ENCODE measurements around the gene TTLL11.
"Not testable (repeated sequence)": the region's sequence is repeated elsewhere in the genome, so short reads cannot be mapped to it uniquely, and the experiment has no call there.

TTLL11 gene

DNA sequence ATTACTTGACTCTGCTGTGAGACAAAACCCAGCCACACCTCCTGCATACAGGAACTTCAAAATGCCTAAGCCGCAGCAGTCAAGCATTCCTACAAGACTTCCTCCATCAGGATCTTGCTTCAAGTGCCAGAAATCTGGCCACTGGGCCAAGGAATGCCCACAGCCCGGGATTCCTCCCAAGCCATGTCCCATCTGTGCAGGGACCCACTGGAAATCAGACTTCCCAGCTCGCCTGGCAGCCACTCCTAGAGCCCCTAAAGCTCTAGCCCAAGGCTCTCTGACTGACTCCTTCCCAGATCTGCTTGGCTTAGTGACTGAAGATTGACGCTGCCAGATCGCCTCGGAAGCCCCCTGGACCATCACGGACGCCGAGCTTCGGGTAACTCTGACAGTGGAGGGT is 300.6 kb downstream of the TTLL11 start:
- not testable (repeated sequence) for H3K36me3 ChIP-seq (ENCODE audit: control insufficient read depth, insufficient read depth, low read length, severe bottlenecking); H3K4me3 ChIP-seq (ENCODE audit: low read length); H3K4me1 ChIP-seq (ENCODE audit: control insufficient read depth, insufficient read depth, low read length); H3K27me3 ChIP-seq (replicated peaks; ENCODE audit: control insufficient read depth, insufficient read depth, low read length); H3K9me3 ChIP-seq (ENCODE audit: control insufficient read depth, low read length); H3K9ac ChIP-seq (ENCODE audit: low read length); DNase-seq (ENCODE audit: low read depth)

DNA sequence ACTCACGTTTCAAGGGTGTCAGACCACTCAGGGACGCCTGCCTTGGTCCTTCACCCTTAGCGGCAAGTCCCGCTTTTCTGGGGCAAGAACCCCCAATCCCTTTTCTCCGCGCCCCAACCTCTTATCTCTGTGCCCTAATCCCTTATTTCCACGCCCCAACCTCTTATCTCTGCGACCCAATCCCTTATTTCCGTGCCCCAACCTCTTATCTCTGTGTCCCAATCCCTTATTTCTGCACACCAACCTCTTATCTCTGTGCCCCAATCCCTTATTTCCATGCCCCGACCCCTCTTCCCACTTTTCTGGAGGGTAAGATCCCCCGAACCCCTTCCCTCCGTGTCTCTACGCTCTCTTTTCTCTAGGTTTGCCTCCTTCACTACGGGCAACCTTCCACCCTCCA is 302.3 kb downstream of the TTLL11 start:
- no peaks in the 10 kb centered on the region for H3K27me3 ChIP-seq (replicated peaks; ENCODE audit: control insufficient read depth, insufficient read depth, low read length)
- no peaks in the 10 kb centered on the region for H3K4me1 ChIP-seq (ENCODE audit: control insufficient read depth, insufficient read depth, low read length)
- H3K36me3 ChIP-seq (ENCODE audit: control insufficient read depth, insufficient read depth, low read length, severe bottlenecking): no peaks in the 10 kb centered on the region
- no peak for DNase-seq (ENCODE audit: low read depth)
- no peak overlapping the region for H3K4me3 ChIP-seq (ENCODE audit: low read length)
- H3K9ac ChIP-seq (ENCODE audit: low read length): no peak overlapping the region
- H3K9me3 ChIP-seq (ENCODE audit: control insufficient read depth, low read length): no peaks in the 10 kb centered on the region

DNA sequence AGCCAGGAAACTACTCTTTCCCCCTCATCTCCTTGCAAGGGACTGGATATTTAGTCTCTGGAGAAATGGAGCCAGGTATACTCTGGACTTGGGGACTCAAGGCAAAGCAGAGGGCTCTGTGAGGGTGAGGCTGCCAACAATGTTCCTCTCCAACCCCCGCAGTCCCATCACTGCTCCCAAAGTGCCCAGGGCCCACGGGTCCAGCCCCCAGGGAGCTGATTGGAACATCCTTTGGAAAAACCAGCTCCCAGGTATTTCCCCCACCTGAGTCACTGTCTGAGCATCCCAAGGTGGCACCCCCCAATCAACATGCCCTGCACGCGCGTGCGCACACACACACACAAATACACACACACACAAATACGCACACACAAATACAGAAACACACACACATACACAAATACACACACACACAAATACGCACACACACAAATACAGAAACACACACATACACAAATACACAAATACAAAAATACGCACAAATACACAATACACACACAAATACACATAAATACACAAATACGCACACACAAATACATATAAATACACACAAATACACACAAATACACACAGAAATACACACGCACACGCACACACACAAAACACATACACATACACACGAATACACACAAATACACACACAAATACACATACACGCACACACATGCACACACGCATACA is 304.3 kb downstream of the TTLL11 start:
- H3K9ac ChIP-seq (ENCODE audit: low read length): no peak overlapping the region
- no peaks in the 10 kb centered on the region for H3K36me3 ChIP-seq (ENCODE audit: control insufficient read depth, insufficient read depth, low read length, severe bottlenecking)
- no peak overlapping the region for H3K4me3 ChIP-seq (ENCODE audit: low read length)
- no peaks in the 10 kb centered on the region for H3K9me3 ChIP-seq (ENCODE audit: control insufficient read depth, low read length)
- DNase-seq (ENCODE audit: low read depth): no peak
- no peaks in the 10 kb centered on the region for H3K27me3 ChIP-seq (replicated peaks; ENCODE audit: control insufficient read depth, insufficient read depth, low read length)
- no peaks in the 10 kb centered on the region for H3K4me1 ChIP-seq (ENCODE audit: control insufficient read depth, insufficient read depth, low read length)

DNA sequence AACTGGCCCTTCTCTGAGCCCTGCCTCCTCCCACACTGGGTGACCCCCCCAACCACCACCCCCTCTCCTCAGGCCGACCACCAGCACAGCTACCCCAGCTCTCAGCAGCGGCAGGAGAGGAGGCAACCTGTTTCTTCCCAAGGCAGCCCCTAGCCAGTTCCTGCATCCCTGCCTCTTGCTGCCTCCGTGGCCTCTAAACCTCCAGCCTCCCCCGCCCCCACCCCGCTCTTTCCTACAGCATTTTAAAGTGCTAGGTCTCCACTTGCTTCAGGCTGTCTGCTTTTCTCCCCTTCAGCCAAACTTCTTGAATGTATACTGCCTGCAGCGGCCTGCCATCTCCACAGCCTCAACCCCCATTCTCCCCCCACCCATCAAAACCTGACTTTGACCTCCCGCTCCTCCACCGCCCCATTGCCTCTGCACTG is 306.1 kb downstream of the TTLL11 start:
- Histone ChIP-seq H3K27me3 (replicated peaks; ENCODE audit: control insufficient read depth, insufficient read depth, low read length) (no peaks in the 10 kb centered on the region), H3K4me1 (ENCODE audit: control insufficient read depth, insufficient read depth, low read length) (no peaks in the 10 kb centered on the region), H3K9ac (ENCODE audit: low read length) (no peak overlapping the region), H3K36me3 (ENCODE audit: control insufficient read depth, insufficient read depth, low read length, severe bottlenecking) (peaks cover 6% of the 10 kb centered on the region), H3K4me3 (ENCODE audit: low read length) (no peak overlapping the region), H3K9me3 (ENCODE audit: control insufficient read depth, low read length) (no peaks in the 10 kb centered on the region)
- DNase-seq (ENCODE audit: low read depth): no peak

DNA sequence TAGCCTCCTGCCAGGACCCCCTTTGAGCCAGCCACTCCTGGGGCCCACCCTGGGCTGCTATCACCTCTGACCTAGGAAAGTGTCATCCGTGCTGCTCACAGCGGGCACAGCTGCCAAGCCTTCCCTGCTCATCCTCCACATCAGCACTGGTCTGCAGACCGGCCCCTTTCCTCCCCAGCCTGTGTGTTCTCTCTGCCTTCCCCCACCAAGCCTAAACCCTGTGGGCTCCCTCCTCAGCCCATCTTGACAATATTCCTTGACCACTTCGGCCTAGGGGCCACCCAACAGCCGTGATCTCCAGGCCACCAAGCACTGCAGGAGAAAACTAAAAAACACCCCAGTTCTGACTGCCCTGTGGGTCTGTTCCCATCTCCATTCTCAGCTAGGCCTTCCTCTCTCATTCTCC is 306.6 kb downstream of the TTLL11 start:
- Histone ChIP-seq H3K36me3 (ENCODE audit: control insufficient read depth, insufficient read depth, low read length, severe bottlenecking) (peaks cover 10% of the 10 kb centered on the region), H3K4me3 (ENCODE audit: low read length) (no peak overlapping the region), H3K4me1 (ENCODE audit: control insufficient read depth, insufficient read depth, low read length) (no peaks in the 10 kb centered on the region), H3K27me3 (replicated peaks; ENCODE audit: control insufficient read depth, insufficient read depth, low read length) (no peaks in the 10 kb centered on the region), H3K9ac (ENCODE audit: low read length) (no peak overlapping the region), H3K9me3 (ENCODE audit: control insufficient read depth, low read length) (no peaks in the 10 kb centered on the region)
- DNase-seq (ENCODE audit: low read depth): no peak

DNA sequence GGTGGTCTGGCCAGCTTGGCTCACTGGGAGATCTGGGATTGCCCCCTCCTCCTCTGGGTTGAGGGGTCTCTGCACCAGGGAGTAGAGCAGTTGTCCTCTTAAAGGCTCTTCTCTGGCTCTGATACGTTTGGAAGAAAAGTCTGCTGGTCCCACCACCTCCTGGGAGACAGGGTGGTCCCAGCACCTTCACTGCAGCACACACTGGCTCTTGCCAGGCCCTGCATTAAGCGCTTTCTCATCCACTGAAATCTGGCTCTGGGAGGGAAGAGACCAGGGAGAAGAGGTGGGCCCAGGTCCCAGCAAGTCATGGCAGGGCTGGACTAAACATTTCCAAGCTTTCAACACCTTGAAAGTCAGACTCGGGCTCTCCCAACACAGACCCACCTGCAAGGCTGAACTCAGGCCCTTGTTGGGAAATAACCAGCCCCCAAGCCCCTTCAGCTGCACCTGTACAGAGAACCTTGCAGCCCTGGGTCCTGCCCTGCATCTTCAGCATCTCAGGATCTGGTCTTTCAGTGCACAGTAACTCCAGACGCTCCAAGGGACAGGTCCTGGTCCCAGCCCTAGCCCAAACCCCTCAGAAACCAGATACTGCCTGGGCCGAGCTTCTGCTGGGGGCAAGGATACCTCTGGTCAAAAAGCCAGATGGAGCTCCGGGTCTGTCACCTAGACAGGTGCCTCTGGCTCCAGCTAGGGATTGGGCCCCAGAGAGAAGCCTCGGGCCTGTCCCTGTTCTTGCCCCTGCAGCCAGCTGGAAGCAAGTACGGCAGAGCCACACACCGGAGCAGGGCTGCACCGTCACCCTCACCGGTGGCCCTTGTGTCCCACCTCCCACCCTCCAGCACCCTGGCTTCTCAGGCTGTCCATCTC is 307.2 kb downstream of the TTLL11 start:
- H3K9ac ChIP-seq (ENCODE audit: low read length): no peak overlapping the region
- H3K27me3 ChIP-seq (replicated peaks; ENCODE audit: control insufficient read depth, insufficient read depth, low read length): no peaks in the 10 kb centered on the region
- DNase-seq (ENCODE audit: low read depth): no peak
- H3K36me3 ChIP-seq (ENCODE audit: control insufficient read depth, insufficient read depth, low read length, severe bottlenecking): peaks cover 13% of the 10 kb centered on the region
- no peaks in the 10 kb centered on the region for H3K4me1 ChIP-seq (ENCODE audit: control insufficient read depth, insufficient read depth, low read length)
- no peak overlapping the region for H3K4me3 ChIP-seq (ENCODE audit: low read length)
- no peaks in the 10 kb centered on the region for H3K9me3 ChIP-seq (ENCODE audit: control insufficient read depth, low read length)

DNA sequence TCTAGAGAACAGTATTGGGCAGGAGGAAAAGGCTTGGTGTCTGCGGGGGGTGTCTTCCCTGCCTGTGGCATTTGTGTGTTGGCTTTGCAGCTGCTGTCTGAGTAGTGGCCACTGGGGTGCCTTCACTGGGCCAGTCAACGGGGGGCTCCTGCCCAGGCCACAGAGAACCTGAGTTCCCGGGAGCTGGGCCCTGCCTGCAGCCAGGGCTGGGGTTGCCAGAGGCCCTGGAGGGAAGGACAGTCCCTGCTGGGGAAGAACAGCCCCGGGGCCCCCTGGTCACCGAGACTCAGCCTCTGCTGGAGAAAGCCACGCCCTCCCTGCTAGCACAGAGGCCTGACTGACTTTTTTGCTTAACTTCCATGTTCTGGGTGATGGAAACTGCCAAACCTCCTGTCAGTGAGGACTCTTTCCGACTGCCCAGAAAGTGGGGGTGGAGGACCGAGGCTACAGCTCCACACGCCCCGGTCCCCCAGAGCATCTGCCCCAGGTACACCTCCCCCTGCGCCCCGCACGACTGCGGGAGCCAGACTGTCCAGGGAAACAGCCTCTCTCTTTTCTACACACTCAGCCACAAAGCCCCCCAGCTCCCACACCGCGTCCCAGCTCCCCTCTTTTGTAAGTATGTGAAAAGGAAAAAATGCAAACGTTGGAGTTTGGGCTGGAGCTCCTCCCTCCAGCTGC is 308.2 kb downstream of the TTLL11 start:
- peak; percentile 11 for DNase-seq (ENCODE audit: low read depth)
- Histone ChIP-seq H3K27me3 (replicated peaks; ENCODE audit: control insufficient read depth, insufficient read depth, low read length) (no peaks in the 10 kb centered on the region), H3K9ac (ENCODE audit: low read length) (no peak overlapping the region), H3K9me3 (ENCODE audit: control insufficient read depth, low read length) (no peaks in the 10 kb centered on the region), H3K4me3 (ENCODE audit: low read length) (no peak overlapping the region), H3K4me1 (ENCODE audit: control insufficient read depth, insufficient read depth, low read length) (no peaks in the 10 kb centered on the region), H3K36me3 (ENCODE audit: control insufficient read depth, insufficient read depth, low read length, severe bottlenecking) (peaks cover 13% of the 10 kb centered on the region)

DNA sequence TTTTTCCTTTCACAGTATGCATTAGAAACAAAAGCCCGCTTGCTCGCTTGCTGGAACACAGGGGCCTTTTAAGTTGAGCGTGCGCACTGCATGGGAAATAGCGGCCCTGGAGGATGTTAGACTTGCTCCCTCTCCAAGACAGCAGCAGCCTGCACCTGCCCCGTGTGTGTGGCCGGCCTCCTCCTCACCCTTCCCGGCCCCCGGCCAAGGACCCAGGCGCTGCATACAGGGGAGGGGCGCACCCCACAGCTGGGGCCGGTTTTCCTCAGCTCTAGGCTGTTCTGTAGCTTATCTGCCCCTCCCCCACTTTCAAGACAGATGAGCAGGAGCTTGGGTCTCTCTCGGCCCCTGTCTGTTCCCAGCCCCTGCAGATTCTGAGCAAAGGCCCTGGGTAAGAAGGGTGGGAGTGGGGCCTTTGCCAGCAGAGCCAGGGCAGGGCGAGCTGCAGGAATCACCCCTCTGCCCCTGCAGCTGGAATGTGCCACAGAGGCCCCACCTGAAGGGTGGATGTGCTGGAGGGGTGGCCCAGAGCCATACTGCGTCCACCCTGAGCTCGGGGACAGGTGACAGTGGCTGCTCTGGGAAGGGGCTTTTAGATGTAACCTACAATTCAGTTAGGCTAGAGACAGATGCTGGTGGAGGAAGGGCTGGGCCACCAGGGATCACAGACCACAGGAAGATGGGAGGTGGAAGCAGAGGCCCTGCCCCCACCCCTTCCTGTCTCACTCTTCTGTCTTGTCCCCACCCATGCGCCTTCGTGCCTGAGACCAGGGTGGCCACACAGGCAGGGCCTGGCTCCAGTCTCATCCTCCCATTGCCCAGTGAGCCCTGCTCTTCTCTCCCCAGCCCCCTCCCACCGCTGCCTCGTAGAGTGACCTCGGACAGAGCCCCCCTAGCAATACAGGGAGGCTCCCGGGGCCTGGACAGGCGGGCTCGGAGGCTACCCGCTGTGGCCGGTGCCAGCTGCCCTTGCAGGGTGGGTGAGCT is 309.3 kb downstream of the TTLL11 start:
- no peaks in the 10 kb centered on the region for H3K27me3 ChIP-seq (replicated peaks; ENCODE audit: control insufficient read depth, insufficient read depth, low read length)
- H3K9ac ChIP-seq (ENCODE audit: low read length): no peak overlapping the region
- no peaks in the 10 kb centered on the region for H3K4me1 ChIP-seq (ENCODE audit: control insufficient read depth, insufficient read depth, low read length)
- H3K36me3 ChIP-seq (ENCODE audit: control insufficient read depth, insufficient read depth, low read length, severe bottlenecking): peaks cover 13% of the 10 kb centered on the region
- H3K4me3 ChIP-seq (ENCODE audit: low read length): no peak overlapping the region
- no peaks in the 10 kb centered on the region for H3K9me3 ChIP-seq (ENCODE audit: control insufficient read depth, low read length)
- DNase-seq (ENCODE audit: low read depth): no peak

DNA sequence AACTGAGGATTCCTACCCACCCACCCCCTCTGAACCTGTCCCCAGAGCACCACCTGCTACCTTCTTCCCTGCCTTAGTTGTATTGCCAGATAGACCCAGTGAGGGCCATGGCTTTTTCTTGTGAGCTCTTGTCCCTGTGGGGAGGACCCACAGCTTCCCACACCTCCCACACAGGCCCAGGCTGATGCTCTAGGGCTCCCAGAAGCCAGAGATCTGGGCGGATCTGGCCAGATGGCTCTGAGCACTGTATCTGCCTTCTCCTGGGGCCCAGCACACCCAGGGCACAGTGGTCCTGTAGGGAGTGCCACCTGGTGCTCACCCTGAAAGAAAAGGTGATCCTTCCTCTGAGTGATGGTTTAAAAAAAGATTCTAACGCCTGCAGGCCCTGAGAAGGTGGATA is 310.0 kb downstream of the TTLL11 start:
- Histone ChIP-seq H3K9me3 (ENCODE audit: control insufficient read depth, low read length) (peaks cover 5% of the 10 kb centered on the region), H3K27me3 (replicated peaks; ENCODE audit: control insufficient read depth, insufficient read depth, low read length) (no peaks in the 10 kb centered on the region), H3K9ac (ENCODE audit: low read length) (no peak overlapping the region), H3K36me3 (ENCODE audit: control insufficient read depth, insufficient read depth, low read length, severe bottlenecking) (peaks cover 17% of the 10 kb centered on the region), H3K4me3 (ENCODE audit: low read length) (no peak overlapping the region), H3K4me1 (ENCODE audit: control insufficient read depth, insufficient read depth, low read length) (no peaks in the 10 kb centered on the region)
- no peak for DNase-seq (ENCODE audit: low read depth)

DNA sequence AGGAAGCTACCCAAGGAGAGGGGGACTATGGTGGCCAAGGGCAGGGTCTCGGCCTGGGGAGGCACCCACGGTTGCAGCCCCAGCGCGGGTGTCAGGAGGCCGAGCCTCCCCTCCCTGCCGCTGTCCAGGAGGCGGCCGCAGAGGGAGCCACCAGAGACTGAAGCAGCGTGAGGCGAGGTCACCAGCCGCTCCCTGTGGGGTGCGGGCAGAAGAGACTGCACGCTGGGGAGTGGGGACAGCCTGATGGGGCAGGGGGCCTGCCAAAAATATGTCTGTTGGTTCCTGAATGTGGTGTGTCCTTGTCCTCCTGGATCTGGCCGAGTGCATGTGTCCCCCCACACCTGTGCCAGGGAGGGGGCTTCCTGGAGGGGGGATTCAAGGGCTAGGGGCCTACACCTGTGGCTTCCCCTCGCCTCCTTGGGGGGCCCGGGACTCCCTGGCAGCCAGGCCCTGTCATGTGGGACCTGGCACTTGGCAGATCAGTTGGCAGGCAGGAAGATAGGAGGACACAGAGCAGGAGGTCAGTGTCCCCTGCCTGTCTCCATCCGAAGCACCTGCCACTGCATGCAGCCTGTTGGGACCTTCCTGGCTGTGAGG is 310.5 kb downstream of the TTLL11 start:
- Histone ChIP-seq H3K9ac (ENCODE audit: low read length) (no peak overlapping the region), H3K4me3 (ENCODE audit: low read length) (no peak overlapping the region), H3K9me3 (ENCODE audit: control insufficient read depth, low read length) (peaks cover 10% of the 10 kb centered on the region), H3K36me3 (ENCODE audit: control insufficient read depth, insufficient read depth, low read length, severe bottlenecking) (peaks cover 22% of the 10 kb centered on the region), H3K4me1 (ENCODE audit: control insufficient read depth, insufficient read depth, low read length) (no peaks in the 10 kb centered on the region), H3K27me3 (replicated peaks; ENCODE audit: control insufficient read depth, insufficient read depth, low read length) (no peaks in the 10 kb centered on the region)
- no peak for DNase-seq (ENCODE audit: low read depth)
